Parathyroid adenoma (tissue), 2 donors: ENCODE results near the gene TMCO4.
"Not testable (repeated sequence)": the region's sequence is repeated elsewhere in the genome, so short reads cannot be mapped to it uniquely, and the experiment has no call there.

ENCODE experiments used
- H2AFZ ChIP-seq: fragments of 300-600 bp; sonication (generic); one replicate; pipeline ENCODE4 v1.7.0; 2017; ENCODE audit warnings: antibody characterized with exemption, mild to moderate bottlenecking
- H3K27ac ChIP-seq: fragments of 300-600 bp; sonication (generic); one replicate; pipeline ENCODE4 v1.7.0; 2017
- H3K27me3 ChIP-seq: fragments of 300-600 bp; sonication (generic); one replicate; pipeline ENCODE4 v1.7.0; 2017; ENCODE audit warnings: low read length; ENCODE audit not compliant: control insufficient read depth, insufficient read depth
- H3K36me3 ChIP-seq: fragments of 300-600 bp; sonication (generic); one replicate; pipeline ENCODE4 v1.7.0; 2017; ENCODE audit warnings: low read length; ENCODE audit not compliant: control insufficient read depth, insufficient read depth
- H3K4me1 ChIP-seq: fragments of 300-600 bp; sonication (generic); one replicate; pipeline ENCODE4 v1.7.0; 2017; ENCODE audit warnings: control low read depth
- H3K4me2 ChIP-seq: fragments of 300-600 bp; sonication (generic); one replicate; pipeline ENCODE4 v1.7.0; 2017; ENCODE audit warnings: low read length
- H3K4me3 ChIP-seq: fragments of 300-600 bp; sonication (generic); one replicate; pipeline ENCODE4 v1.7.0; 2017; ENCODE audit warnings: low read depth, low read length
- H3K79me2 ChIP-seq: fragments of 300-600 bp; sonication (generic); one replicate; pipeline ENCODE4 v1.7.0; 2017; ENCODE audit warnings: control low read depth
- H3K9ac ChIP-seq: fragments of 300-600 bp; sonication (generic); one replicate; pipeline ENCODE4 v1.7.0; 2017; ENCODE audit warnings: mild to moderate bottlenecking
- H3K9me3 ChIP-seq: fragments of 300-600 bp; sonication (generic); one replicate; pipeline ENCODE4 v1.7.0; 2017; ENCODE audit warnings: low read length; ENCODE audit not compliant: control insufficient read depth
- TF ChIP-seq, protein P1 (sequence below): fragments of 300-600 bp; sonication (generic); IDR thresholded peaks from one replicate; pipeline ENCODE4 v1.7.0; 2017; ENCODE audit warnings: antibody characterized with exemption, mild to moderate bottlenecking
- donor health status: primary hyperparathyroidism.

TMCO4 gene

DNA sequence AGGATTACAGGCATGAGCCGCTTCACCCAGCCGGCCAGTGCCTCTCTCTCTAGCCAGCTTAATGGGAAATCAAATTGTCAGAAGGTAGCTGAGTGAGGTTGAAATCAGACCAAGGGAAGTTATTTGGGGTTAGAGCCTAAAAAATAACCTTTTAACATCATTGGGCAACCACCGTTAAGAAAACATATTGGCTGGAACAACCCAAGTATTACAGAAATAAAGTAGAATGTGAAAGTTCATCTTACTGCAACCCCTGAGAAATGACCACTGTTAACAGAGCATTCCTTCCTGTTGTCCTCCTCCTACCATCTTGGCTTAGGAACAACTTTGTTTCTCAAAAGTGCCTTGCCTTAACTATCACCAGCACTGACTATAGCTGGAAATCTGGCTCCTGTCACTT lies 18.6 kb upstream of the TMCO4 start:
- H3K36me3 ChIP-seq, result no peaks in the 10 kb centered on the region
- H3K9ac ChIP-seq, result no peak overlapping the region
- H3K9me3 ChIP-seq, result no peaks in the 10 kb centered on the region
- TF ChIP-seq, protein P1, sequence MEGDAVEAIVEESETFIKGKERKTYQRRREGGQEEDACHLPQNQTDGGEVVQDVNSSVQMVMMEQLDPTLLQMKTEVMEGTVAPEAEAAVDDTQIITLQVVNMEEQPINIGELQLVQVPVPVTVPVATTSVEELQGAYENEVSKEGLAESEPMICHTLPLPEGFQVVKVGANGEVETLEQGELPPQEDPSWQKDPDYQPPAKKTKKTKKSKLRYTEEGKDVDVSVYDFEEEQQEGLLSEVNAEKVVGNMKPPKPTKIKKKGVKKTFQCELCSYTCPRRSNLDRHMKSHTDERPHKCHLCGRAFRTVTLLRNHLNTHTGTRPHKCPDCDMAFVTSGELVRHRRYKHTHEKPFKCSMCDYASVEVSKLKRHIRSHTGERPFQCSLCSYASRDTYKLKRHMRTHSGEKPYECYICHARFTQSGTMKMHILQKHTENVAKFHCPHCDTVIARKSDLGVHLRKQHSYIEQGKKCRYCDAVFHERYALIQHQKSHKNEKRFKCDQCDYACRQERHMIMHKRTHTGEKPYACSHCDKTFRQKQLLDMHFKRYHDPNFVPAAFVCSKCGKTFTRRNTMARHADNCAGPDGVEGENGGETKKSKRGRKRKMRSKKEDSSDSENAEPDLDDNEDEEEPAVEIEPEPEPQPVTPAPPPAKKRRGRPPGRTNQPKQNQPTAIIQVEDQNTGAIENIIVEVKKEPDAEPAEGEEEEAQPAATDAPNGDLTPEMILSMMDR, result no peak
- no peaks in the 10 kb centered on the region for H3K27me3 ChIP-seq
- H3K4me1 ChIP-seq, result no peaks in the 10 kb centered on the region
- H3K79me2 ChIP-seq, result no peaks in the 10 kb centered on the region
- H3K4me3 ChIP-seq, result no peak overlapping the region
- no peak overlapping the region for H2AFZ ChIP-seq
- no peak overlapping the region for H3K27ac ChIP-seq
- no peak overlapping the region for H3K4me2 ChIP-seq

DNA sequence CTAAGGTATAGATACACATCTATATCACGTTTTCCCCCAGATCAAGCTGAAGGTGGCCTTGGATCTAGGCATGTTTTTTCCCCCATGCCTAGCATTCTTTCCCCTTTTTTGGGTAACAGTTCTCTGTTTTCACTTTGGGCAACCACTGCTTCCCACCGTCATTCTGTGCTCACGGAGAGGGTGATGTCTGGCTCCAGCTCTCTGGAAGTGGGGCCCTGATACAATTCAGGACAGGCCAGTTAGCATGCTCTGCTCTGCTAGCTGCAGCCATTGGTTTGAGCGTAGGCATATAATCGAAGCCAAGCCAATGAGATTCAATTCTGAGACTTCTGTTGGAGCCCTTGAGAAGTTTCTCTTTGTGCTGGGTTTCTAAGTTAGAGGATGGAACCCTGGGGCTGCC lies 17.4 kb upstream of the TMCO4 start:
- no peak overlapping the region for H3K4me3 ChIP-seq
- H3K4me1 ChIP-seq, result no peaks in the 10 kb centered on the region
- no peaks in the 10 kb centered on the region for H3K79me2 ChIP-seq
- no peaks in the 10 kb centered on the region for H3K9me3 ChIP-seq
- H2AFZ ChIP-seq, result no peak overlapping the region
- H3K36me3 ChIP-seq, result no peaks in the 10 kb centered on the region
- TF ChIP-seq, protein P1, result no peak
- no peak overlapping the region for H3K27ac ChIP-seq
- H3K27me3 ChIP-seq, result no peaks in the 10 kb centered on the region
- no peak overlapping the region for H3K9ac ChIP-seq
- H3K4me2 ChIP-seq, result no peak overlapping the region

DNA sequence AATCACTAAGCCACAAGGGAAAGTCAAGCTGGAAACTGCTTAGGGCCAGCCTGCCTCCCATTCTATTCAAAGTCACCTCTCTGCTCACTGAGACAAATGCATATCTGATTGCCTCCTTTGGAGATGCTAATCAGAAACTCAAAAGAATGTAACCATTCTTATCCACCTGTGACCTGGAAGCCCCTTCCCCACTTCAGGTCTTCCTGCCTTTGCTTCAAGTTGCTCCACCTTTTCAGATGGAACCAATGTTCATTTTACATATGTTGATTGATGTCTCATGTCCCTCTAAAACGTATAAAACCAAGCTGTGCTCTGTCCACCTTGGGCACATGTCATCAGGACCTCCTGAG lies 17.0 kb upstream of the TMCO4 start:
- H3K27me3 ChIP-seq, H2AFZ ChIP-seq, H3K9ac ChIP-seq, H3K4me2 ChIP-seq, H3K4me3 ChIP-seq, H3K9me3 ChIP-seq, H3K4me1 ChIP-seq, H3K27ac ChIP-seq, H3K79me2 ChIP-seq, H3K36me3 ChIP-seq: not testable (repeated sequence)

DNA sequence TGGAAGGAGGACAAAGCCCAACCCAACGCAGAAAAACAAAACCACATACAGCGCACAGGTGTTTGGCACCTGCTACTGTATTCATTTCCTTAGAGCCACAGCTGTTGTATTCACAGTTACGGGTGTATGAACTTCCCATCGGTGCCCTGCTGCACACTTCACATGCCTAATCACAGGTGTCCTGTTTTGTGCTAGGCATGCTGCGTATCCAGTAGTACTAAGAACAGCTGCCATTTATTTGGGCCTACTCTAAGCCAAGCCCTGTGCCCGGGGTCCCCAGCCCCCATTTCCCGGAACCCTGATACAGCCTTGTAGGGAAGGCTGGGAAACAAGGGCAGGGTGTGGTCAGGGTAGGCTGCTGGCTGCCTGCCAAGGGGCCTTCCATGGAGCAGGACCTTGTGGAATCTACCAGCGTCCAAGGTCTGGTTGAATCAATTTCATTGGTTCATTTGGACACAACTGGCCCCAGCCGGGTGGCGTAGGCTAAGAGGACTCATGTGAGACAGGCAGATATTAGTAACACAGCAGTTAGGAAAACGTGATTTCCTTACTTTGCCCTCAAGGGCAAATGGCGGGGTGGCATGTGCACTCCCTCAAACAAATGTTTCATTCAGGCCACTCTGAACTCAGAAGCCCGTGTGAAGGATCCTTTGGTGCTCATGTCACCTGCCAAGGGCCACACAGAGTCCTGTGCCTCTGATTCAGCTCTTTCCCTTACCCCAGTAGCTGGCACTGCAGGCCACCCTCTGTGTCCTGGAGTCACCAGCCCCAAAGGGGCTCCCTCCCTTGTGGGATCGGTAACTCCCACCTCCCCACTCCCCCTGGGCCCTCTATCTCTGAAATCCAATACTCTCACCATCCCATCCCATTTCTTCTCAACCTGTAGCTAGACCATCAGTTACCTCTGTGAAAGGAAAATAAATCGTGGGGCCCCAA lies 16.4 kb upstream of the TMCO4 start:
- Histone ChIP-seq H3K4me1 (no peaks in the 10 kb centered on the region), H3K9me3 (no peaks in the 10 kb centered on the region), H2AFZ (no peak overlapping the region), H3K27me3 (no peaks in the 10 kb centered on the region), H3K36me3 (no peaks in the 10 kb centered on the region), H3K4me3 (no peak overlapping the region), H3K79me2 (no peaks in the 10 kb centered on the region), H3K9ac (no peak overlapping the region), H3K4me2 (no peak overlapping the region), H3K27ac (no peak overlapping the region)
- TF ChIP-seq, protein P1, result no peak

DNA sequence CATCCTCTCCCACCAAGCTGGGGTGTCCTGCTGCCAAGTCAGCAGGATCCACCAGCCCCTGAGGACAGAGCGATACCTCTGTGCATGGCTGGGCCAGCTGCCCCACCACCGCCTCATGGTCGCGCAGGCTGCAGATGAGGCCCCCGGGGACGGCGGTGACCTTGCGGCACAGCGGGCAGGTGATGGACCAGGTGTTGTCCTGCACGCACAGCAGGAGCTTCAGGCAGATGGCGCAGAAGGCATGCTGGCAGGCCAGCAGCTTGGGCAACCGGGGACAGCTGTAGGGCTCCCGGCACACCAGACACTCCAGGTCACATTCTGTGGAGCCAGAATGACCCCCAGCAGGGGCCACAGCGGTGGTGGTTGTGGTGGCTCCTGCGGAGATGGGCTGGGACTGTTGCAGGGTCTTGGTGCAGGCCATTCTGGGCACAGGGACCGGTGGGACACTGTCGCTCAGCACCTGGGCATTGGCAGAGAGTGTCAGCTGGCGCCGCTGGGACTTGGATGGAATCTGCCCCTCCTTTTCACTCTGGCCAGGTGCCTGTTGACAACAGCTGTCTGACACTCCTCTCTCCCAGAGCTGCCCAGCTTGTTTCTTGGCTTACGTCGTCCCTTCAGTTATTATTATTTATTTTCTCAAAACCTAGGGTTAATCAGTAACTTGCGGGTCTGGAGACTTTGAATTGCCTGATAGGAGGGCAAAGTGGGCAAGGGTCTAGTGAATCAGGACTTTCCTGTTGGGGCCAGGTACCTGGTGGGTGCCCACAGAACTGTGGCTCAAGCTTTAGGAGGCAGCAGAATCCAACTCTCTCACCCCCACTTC lies 15.2 kb upstream of the TMCO4 start, which contains the start of gene RNF186:
Gene RNF186 (minus strand): TSS at position 603 of the 823 bp plus-strand sequence. CDS start 182 bp downstream, at position 421.
- no peak within 1 kb of the TSS for H3K9ac ChIP-seq
- H3K4me1 ChIP-seq, result no peaks in the 10 kb centered on the region
- H3K27ac ChIP-seq, result no peak within 1 kb of the TSS
- no peaks in the 10 kb centered on the region for H3K36me3 ChIP-seq
- no peaks in the 10 kb centered on the region for H3K9me3 ChIP-seq
- no peaks in the 10 kb centered on the region for H3K27me3 ChIP-seq
- no peak within 1 kb of the TSS for H3K4me2 ChIP-seq
- no peak within 1 kb of the TSS for H3K4me3 ChIP-seq
- H3K79me2 ChIP-seq, result no peaks in the 10 kb centered on the region
- H2AFZ ChIP-seq, result no peak within 1 kb of the TSS
- TF ChIP-seq, protein P1, result no peak
